OCI-M1 (cell line): ENCODE data around the gene RHOT1.
"Not testable (repeated sequence)": the region's sequence is repeated elsewhere in the genome, so short reads cannot be mapped to it uniquely, and the experiment has no call there.

Experiments used
- DNase-seq: peaks from one replicate; lab custom pipeline; 2025; lab: John Stamatoyannopoulos, UW

RHOT1 gene

GRCh38 chr17:32124985-32125847, 17.1 kb upstream of the RHOT1 start:
- DNase-seq, result no peak

- DNase-seq, result no peak
These were observed 16.5 kb upstream of the RHOT1 start for GRCh38 chr17:32125848-32126153.

- DNase-seq, result no peak
These were observed 16.0 kb upstream of the RHOT1 start for GRCh38 chr17:32126325-32126724.

- no peak for DNase-seq
These were observed 15.6 kb upstream of the RHOT1 start for GRCh38 chr17:32126746-32127145.

GRCh38 chr17:32127158-32127897, 15.0 kb upstream of the RHOT1 start:
- DNase-seq, result peak; percentile 89

GRCh38 chr17:32128470-32128869, 13.8 kb upstream of the RHOT1 start:
- DNase-seq, result not testable (repeated sequence)

GRCh38 chr17:32135497-32136117, 6.7 kb upstream of the RHOT1 start:
- peak; percentile 63 for DNase-seq

GRCh38 chr17:32136856-32137255, 5.4 kb upstream of the RHOT1 start:
- peak; percentile 65 for DNase-seq

- DNase-seq, result not testable (repeated sequence)
These were observed 2.8 kb upstream of the RHOT1 start for GRCh38 chr17:32139504-32139903.

GRCh38 chr17:32141258-32141657, 1.0 kb upstream of the RHOT1 start:
- DNase-seq, result peak; percentile 92

GRCh38 chr17:32141679-32142037, 644 bp upstream of the RHOT1 start:
- DNase-seq, result no peak

GRCh38 chr17:32142857-32143526, 690 bp downstream of the RHOT1 start:
- DNase-seq, result peak; percentile 97

GRCh38 chr17:32143527-32143870, 1.2 kb downstream of the RHOT1 start:
- peak; percentile 55 for DNase-seq

- not testable (repeated sequence) for DNase-seq
These were observed 2.1 kb downstream of the RHOT1 start for GRCh38 chr17:32144442-32144841.

- no peak for DNase-seq
These were observed 6.0 kb downstream of the RHOT1 start for GRCh38 chr17:32148351-32148750.

- peak; percentile 26 for DNase-seq
These were observed 8.1 kb downstream of the RHOT1 start for GRCh38 chr17:32150358-32150757.

- DNase-seq, result no peak
These were observed 9.8 kb downstream of the RHOT1 start for GRCh38 chr17:32152130-32152529.

GRCh38 chr17:32155896-32156295, 13.6 kb downstream of the RHOT1 start:
- DNase-seq, result no peak

GRCh38 chr17:32156656-32157055, 14.4 kb downstream of the RHOT1 start:
- DNase-seq, result no peak

- DNase-seq, result no peak
These were observed 14.9 kb downstream of the RHOT1 start for GRCh38 chr17:32157225-32157624.

GRCh38 chr17:32158870-32159585, 16.7 kb downstream of the RHOT1 start:
- DNase-seq, result no peak
